ENCODE measurements around the gene FGG. TPM values are rescaled to one million over a fixed set of nuclear protein-coding genes. Genes with fewer than 3 reads are reported as not detected.

Gene FGG
- total and polyA plus RNA-seq, 2 of the 13 experiments (the other 11 are each of a cell fraction or from before 2014, with no cell fraction given), result 1,037 to 2,423 TPM

- TF ChIP-seq ZNF318 (CRISPR knock-in tag; IDR thresholded peaks at IDR 0.05) (peak; percentile 95), AGO1 (IDR thresholded peaks at IDR 0.05; ENCODE audit: low read depth, low read length, poor library complexity, severe bottlenecking) (no peak), PHF21A (CRISPR knock-in tag; IDR thresholded peaks at IDR 0.05) (no peak), ZNF350 (CRISPR knock-in tag; IDR thresholded peaks at IDR 0.05; ENCODE audit: borderline replicate concordance, low read depth) (0 out of 2 replicates have a peak, but pooled peaks have one; percentile 33), ZNF570 (CRISPR knock-in tag; IDR thresholded peaks at IDR 0.05; ENCODE audit: borderline replicate concordance) (no peak), TMF1 (CRISPR knock-in tag; IDR thresholded peaks at IDR 0.05; ENCODE audit: low read depth) (0 out of 2 replicates have a peak, but pooled peaks have one; percentile 25), SSRP1 (CRISPR knock-in tag; IDR thresholded peaks at IDR 0.05) (0 out of 2 replicates have a peak, but pooled peaks have one; percentile 81), TBX2 (CRISPR knock-in tag; IDR thresholded peaks at IDR 0.05; ENCODE audit: borderline replicate concordance) (no peak), ZNF562 (CRISPR knock-in tag; IDR thresholded peaks at IDR 0.05; ENCODE audit: borderline replicate concordance) (0 out of 2 replicates have a peak, but pooled peaks have one; percentile 38), ZNF326 (CRISPR knock-in tag; IDR thresholded peaks at IDR 0.05; ENCODE audit: borderline replicate concordance) (no peak), ZMYM4 (CRISPR knock-in tag; IDR thresholded peaks at IDR 0.05) (peak; percentile 37; the same call in 1 of the 2 replicates), BORCS8-MEF2B (CRISPR knock-in tag; IDR thresholded peaks at IDR 0.05) (peak; percentile 84), ZNF556 (CRISPR knock-in tag; IDR thresholded peaks at IDR 0.05; ENCODE audit: borderline replicate concordance) (0 out of 2 replicates have a peak, but pooled peaks have one; percentile 37), ARID5B (CRISPR knock-in tag; IDR thresholded peaks at IDR 0.05) (0 out of 2 replicates have a peak, but pooled peaks have one; percentile 15)
Measured at GRCh38 chr4:154584259-154584658, 28.2 kb downstream of the FGG start (continued).

Measured in HepG2 (cell line).